Measurements from ENCODE around the gene RRAS2. TPM values are rescaled to one million over a fixed set of nuclear protein-coding genes. Genes with fewer than 3 reads are reported as not detected.
"Not testable (repeated sequence)": the region's sequence is repeated elsewhere in the genome, so short reads cannot be mapped to it uniquely, and the experiment has no call there.

RRAS2 gene
- total RNA-seq, 1 donor from 2014 or later, result 142 TPM

- intact Hi-C loops (cut with DNase I); DNase-seq (ENCODE audit: low spot score): not testable (repeated sequence)
Observed at GRCh38 chr11:14345016-14345415, 14.0 kb downstream of the RRAS2 start.

GRCh38 chr11:14342906-14343305 lies 16.1 kb downstream of the RRAS2 start:
- DNase-seq (ENCODE audit: low spot score), result no peak
- intact Hi-C loops (cut with DNase I), result no loop called here

- intact Hi-C loops (cut with DNase I), result no loop called here
- DNase-seq (ENCODE audit: low spot score), result no peak
Observed at GRCh38 chr11:14341968-14342367, 17.0 kb downstream of the RRAS2 start.

- intact Hi-C loops (cut with DNase I), result no loop called here
- no peak for DNase-seq (ENCODE audit: low spot score)
Observed at GRCh38 chr11:14340721-14341120, 18.3 kb downstream of the RRAS2 start.

GRCh38 chr11:14339356-14339755 lies 19.6 kb downstream of the RRAS2 start:
- intact Hi-C loops (cut with DNase I), result no loop called here
- DNase-seq (ENCODE audit: low spot score), result no peak

GRCh38 chr11:14336507-14337503 lies 22.2 kb downstream of the RRAS2 start:
- intact Hi-C loops (cut with DNase I), result no loop called here
- no peak for DNase-seq (ENCODE audit: low spot score)

GRCh38 chr11:14335712-14336111 lies 23.3 kb downstream of the RRAS2 start:
- intact Hi-C loops (cut with DNase I), result no loop called here
- DNase-seq (ENCODE audit: low spot score), result no peak

GRCh38 chr11:14334893-14335292 lies 24.1 kb downstream of the RRAS2 start:
- intact Hi-C loops (cut with DNase I), result no loop called here
- no peak for DNase-seq (ENCODE audit: low spot score)

GRCh38 chr11:14334192-14334591 lies 24.8 kb downstream of the RRAS2 start:
- intact Hi-C loops (cut with DNase I), result no loop called here
- DNase-seq (ENCODE audit: low spot score), result no peak

- intact Hi-C loops (cut with DNase I), result no loop called here
- DNase-seq (ENCODE audit: low spot score), result no peak
Observed at GRCh38 chr11:14331476-14332136, 27.4 kb downstream of the RRAS2 start.

GRCh38 chr11:14330881-14331280 lies 28.1 kb downstream of the RRAS2 start:
- intact Hi-C loops (cut with DNase I), result no loop called here
- no peak for DNase-seq (ENCODE audit: low spot score)

GRCh38 chr11:14329702-14330101 lies 29.3 kb downstream of the RRAS2 start:
- intact Hi-C loops (cut with DNase I), result no loop called here
- no peak for DNase-seq (ENCODE audit: low spot score)

- intact Hi-C loops (cut with DNase I), result no loop called here
- no peak for DNase-seq (ENCODE audit: low spot score)
Observed at GRCh38 chr11:14327116-14327515, 31.9 kb downstream of the RRAS2 start.

GRCh38 chr11:14323118-14323676 lies 35.8 kb downstream of the RRAS2 start:
- no peak for DNase-seq (ENCODE audit: low spot score)
- intact Hi-C loops (cut with DNase I), result no loop called here

GRCh38 chr11:14322510-14322909 lies 36.5 kb downstream of the RRAS2 start:
- DNase-seq (ENCODE audit: low spot score), result no peak
- intact Hi-C loops (cut with DNase I), result no loop called here

- no peak for DNase-seq (ENCODE audit: low spot score)
- intact Hi-C loops (cut with DNase I), result no loop called here
Observed at GRCh38 chr11:14320020-14320419, 39.0 kb downstream of the RRAS2 start.

GRCh38 chr11:14318581-14318981 lies 40.4 kb downstream of the RRAS2 start:
- intact Hi-C loops (cut with DNase I), result no loop called here
- DNase-seq (ENCODE audit: low spot score), result no peak

GRCh38 chr11:14317659-14318325 lies 41.2 kb downstream of the RRAS2 start:
- intact Hi-C loops (cut with DNase I), result no loop called here
- no peak for DNase-seq (ENCODE audit: low spot score)

- intact Hi-C loops (cut with DNase I), result no loop called here
Observed at GRCh38 chr11:14315130-14315529, 43.9 kb downstream of the RRAS2 start.

GRCh38 chr11:14314127-14314526 lies 44.9 kb downstream of the RRAS2 start:
- DNase-seq (ENCODE audit: low spot score), result no peak
- intact Hi-C loops (cut with DNase I), result no loop called here

More at GRCh38 chr11:14315130-14315529, 43.9 kb downstream of the RRAS2 start:
- no peak for DNase-seq (ENCODE audit: low spot score)

All from cardiac septum (tissue), 1 donor.